ENCODE data around the gene CAMK1D.

CAMK1D gene

DNA sequence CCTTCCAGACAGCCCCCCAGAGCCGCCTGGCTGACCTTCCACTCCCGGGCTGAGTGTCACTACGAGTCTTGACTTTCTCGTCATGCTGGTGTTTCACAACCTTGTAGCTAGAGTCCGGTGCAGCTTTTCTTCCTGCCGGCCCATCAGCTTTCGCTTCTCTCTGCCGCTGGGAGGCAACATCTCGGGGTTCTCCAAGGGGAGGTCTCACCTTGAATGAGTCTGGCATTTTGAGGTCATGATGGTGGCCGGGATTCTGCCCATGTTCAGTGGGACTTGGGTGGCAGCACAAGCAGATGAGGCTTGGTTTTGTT, 285.2 kb downstream of the CAMK1D start:
- DNase-seq = no peak

DNA sequence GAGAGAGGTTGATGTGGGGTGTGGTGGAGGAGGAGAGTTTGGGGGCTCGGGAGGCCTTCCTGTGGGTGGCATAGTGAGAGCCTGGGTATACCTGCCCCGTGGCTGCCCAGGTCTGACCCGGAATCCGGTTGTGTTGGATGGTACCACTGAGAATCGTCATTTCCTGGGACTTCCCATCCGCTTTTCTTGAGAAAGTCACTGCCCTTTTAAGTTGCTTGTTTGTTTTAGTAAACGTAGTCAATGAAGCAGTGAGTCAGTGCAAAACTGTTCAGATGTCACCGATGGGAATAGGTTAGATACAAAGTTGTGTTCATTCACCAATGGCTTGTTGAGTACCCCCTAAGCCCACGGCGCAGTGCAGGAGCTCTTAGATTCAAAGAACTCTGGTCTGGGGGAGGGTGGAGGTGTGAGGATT, 285.8 kb downstream of the CAMK1D start:
- DNase-seq = no peak

GRCh38 chr10:12636571-12636970, 287.2 kb downstream of the CAMK1D start:
- no peak for DNase-seq

- no peak for DNase-seq
Measured at GRCh38 chr10:12637649-12638048, 288.3 kb downstream of the CAMK1D start.

DNA sequence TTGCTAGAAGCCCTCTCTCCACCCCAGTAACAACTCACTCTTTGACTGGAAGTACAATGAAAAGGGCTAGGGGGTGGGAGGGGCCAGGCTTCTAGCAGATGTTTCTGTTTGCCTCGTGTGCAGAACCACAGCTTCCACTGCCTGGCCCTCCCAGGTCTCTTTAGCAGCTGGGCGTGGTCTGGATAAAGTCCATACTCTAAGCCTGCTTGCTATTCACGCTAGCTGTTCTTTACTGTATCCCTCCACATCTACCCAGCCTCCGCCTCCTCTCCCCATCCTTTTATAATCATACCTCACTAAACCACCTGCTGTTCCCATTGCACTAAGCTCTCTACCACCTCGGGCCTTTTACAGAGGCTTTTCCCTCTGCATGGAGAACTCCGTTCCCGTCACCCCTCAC, 288.8 kb downstream of the CAMK1D start:
- DNase-seq = peak; percentile 26

DNA sequence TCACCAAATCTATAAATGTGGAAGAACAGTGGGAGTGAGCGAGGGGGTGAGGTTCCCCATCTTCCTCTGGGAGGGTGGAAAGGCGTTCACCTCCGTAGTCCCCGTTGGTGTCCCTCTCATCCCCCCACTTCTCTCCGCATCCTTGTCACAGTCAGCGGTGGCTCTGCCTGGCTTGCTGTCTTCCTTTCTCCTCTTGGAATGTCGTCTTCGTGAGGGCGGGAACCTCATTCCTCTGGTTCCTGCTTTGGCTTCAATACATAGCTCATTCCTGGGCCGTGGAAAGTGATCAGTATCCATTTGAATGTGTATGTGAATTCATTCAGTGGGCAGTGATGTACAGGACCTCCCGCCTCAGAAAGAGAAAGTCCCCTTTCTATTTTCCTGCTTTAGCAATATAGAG, 289.4 kb downstream of the CAMK1D start:
- no peak for DNase-seq

GRCh38 chr10:12639996-12640944, 290.9 kb downstream of the CAMK1D start:
- DNase-seq = no peak

DNA sequence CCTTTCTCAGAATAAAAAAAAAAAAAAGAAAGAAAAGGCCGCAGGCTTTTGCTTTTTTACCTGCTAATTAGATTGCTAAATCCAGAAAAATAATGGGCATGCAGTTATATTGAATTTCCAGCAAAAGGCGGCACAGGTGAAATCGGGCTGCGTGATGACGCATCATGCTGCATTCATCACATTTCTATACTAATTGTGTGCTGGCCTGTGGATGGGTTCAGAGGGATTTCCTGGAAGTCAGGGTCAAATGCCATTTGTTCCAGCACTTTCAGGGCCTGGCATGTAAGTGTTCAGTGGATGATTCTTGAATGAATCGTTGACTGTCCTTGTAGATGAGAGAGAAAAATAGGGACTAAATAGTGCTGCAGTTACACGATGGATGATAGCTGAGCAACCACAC, 292.7 kb downstream of the CAMK1D start:
- no peak for DNase-seq

DNA sequence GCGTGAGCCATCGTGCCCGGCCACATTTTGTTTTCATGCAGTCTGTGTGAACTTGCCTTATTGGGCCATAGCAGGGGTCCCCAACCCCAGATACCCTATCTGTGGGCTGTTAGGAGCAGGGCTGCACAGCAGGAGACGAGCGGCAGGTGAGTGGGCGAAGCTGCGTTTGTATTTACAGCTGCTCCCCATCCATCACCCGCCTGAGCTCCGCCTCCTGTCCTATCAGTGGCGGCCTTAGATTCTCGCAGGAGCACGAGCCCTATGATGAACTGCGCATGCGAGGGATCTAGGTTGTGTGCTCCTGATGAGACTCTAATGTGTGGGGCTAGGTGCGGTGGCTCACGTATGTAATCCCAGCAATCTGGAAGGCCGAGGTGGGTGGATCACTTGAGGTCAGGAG, 293.9 kb downstream of the CAMK1D start:
- DNase-seq = no peak

- DNase-seq = no peak
Measured at GRCh38 chr10:12644380-12645144, 295.2 kb downstream of the CAMK1D start.

GRCh38 chr10:12645449-12645848, 296.1 kb downstream of the CAMK1D start:
- no peak for DNase-seq

GRCh38 chr10:12649012-12649584, 299.8 kb downstream of the CAMK1D start:
- no peak for DNase-seq

GRCh38 chr10:12650122-12650521, 300.8 kb downstream of the CAMK1D start:
- no peak for DNase-seq

DNA sequence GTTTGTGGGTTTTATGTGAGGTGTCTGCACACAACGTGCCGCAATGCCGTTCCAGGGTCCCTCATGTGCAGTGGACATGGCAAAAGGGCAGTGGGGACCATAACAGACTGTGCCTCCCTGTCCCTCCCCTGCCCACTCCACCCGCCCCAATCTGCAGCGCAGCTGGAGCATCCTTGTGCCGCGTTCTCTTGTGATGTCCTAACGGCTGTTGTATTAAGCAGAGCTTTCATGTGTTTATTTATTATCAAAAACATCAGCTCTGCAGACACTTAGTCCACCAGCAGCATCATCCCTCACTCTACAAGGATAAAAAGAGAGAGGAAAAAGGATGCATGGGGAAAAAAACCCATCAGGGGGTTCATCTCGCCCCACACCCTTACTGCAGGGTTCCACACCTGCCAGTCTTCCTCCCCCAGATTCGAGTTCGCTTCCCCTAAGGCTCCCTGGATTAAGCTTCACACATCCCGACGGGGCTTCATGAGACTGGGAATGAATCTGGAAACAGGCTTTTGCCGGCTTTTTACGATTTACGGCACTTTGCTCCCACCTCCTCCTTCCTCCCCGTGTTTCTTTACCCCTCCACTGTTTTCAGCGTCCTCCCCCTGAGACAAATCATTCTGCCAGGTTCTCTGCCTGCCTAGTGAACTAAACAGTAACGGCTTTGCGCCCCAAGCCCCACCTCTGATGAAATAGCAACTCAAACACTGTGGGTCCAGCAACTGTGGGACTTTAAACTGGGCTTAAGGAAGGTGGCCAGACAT, 301.4 kb downstream of the CAMK1D start:
- no peak for DNase-seq

DNA sequence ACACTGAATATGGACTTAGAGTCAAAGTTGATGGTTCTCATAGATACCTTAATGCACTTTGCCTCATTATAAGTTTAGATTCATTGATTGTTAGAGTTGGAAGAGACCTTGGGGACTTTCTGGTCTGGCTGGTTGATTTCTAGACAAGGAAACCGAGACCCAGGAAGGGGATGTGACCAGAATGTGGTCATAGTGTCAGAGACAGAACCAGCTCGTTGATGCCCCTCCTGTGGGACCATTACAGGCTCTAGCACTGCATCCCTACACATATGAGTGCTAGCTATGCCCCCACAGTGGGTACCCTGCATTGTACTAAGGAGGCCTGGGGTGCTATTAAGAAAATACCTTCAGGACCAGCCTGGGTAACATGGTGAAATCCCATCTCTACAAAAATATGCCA, 306.6 kb downstream of the CAMK1D start:
- DNase-seq = no peak

DNA sequence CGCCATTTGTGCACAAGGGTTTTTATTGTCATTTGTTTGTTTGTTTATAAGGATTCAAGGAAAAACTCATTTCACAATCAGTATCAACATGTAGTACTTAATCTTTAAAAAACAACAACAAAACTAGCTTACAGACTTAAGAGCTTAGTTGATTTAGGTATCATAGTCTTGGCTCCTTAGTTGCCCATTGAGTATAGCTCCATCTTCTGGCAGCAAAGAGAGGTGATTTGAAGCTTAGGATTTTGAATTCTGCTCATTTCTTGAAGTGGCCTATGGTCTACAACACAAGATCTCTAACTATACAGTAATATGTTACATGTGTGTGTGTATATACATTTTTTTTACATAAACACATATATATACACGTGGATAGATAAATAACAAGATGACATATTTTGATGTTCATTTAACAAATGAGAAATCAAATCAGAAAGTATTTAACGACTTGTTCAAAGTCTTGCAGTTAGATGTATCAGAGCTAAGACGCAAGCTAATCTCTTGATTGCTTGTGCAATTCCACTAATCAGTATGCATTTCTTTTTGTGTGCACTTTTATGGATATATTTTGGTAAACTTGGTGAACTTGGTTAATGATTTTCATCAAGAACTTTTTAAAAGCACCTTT, 307.3 kb downstream of the CAMK1D start:
- peak; percentile 47 for DNase-seq

DNA sequence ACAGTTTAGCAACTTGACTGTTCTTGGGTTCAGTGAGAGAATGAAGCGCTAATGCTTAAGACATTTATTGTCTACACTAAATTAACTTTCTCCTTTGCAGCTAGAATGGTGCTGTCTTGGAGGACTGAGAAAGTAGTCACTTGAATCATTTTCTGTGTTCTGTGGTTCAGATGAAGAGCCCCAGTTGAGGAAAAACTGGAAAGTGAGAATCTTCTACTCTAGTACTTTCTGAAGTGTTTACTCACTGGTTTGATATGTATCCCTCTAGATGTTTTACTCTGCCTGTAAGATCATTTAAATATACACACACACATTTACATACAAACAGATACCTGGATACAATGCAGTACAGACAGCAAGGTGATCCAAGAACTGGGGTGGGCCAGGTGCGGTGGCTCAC, 308.1 kb downstream of the CAMK1D start:
- no peak for DNase-seq

GRCh38 chr10:12658526-12658925, 309.2 kb downstream of the CAMK1D start:
- DNase-seq = no peak

- DNase-seq = no peak
Measured at GRCh38 chr10:12659706-12660105, 310.4 kb downstream of the CAMK1D start.

GRCh38 chr10:12660812-12661211, 311.5 kb downstream of the CAMK1D start:
- no peak for DNase-seq

DNA sequence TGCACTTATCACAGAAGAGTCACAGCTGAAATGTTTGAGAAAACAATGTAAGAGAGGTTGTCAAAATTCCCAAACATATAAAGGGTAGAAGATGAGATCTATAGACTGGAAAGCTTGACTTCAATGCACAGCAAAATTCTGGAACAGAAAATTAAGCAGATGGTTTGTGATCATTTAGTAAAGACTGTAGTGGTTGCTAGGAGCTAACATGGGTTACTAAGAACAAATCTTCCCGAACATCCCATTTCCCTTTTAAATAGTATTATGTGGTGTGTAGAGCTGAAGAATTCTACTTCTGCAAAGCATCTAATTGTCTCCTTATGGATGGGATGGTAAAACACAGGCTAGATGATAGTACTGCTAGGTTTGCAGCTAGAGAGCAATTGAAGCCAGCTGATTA, 312.3 kb downstream of the CAMK1D start:
- DNase-seq = no peak

DNA sequence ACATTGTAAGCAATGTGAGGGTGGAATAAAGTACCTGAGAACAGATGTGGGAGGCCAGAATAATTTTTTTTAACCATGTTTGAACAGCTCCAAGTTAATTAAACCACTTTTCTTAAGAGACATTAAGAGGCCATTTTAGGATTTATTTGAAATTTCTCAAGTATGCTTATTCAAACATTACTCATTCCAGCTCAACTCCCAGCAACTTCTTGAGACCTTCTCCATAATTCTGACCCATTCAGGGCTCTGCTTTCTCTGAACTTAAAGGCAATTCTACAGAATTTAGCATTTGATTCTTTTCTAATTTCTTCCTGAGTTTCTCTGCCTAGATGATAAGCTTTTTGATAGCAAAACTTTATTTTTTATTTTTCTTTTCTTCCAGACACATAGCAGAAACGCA, 314.5 kb downstream of the CAMK1D start:
- no peak for DNase-seq

- no peak for DNase-seq
Measured at GRCh38 chr10:12665501-12665900, 316.2 kb downstream of the CAMK1D start.

Measured in fibroblast of skin of right biceps (primary cell).